Neural cell (in vitro differentiated cells): Measurements from ENCODE around the gene LIPA. TPM values are rescaled to one million over a fixed set of nuclear protein-coding genes. Genes with fewer than 3 reads are reported as not detected.

Experiments
- H2AFZ ChIP-seq: fragments of 200-600, 300-800 bp; sonication (generic), shearing (Covaris generic); 2 replicates; pipeline ENCODE4 v1.6.0; 2014; ENCODE audit warnings: low read depth, mild to moderate bottlenecking, antibody characterized with exemption, low read length, moderate library complexity
- H3F3A ChIP-seq: fragments of 200-600 bp; shearing (Covaris generic); 2 replicates; pipeline ENCODE4 v1.6.1; 2016; ENCODE audit warnings: mild to moderate bottlenecking, moderate library complexity, mixed read lengths, antibody characterized with exemption, low read length; ENCODE audit not compliant: insufficient read depth, poor library complexity, severe bottlenecking
- H3K27ac ChIP-seq: fragments of 200-600, 300-800 bp; sonication (generic), shearing (Covaris generic); 2 replicates; pipeline ENCODE4 v1.5.1; 2014; ENCODE audit warnings: mild to moderate bottlenecking, low read length, moderate library complexity
- H3K27me3 ChIP-seq: fragments of 300-800, 200-600 bp; sonication (generic), shearing (Covaris generic); 2 replicates; pipeline ENCODE4 v1.6.0; 2014; ENCODE audit warnings: mild to moderate bottlenecking, low read depth, low read length, moderate library complexity; ENCODE audit not compliant: insufficient read depth
- H3K36me3 ChIP-seq: fragments of 300-800, 200-600 bp; sonication (generic), shearing (Covaris generic); 2 replicates; pipeline ENCODE4 v1.5.1; 2014; ENCODE audit warnings: mild to moderate bottlenecking, antibody characterized with exemption, low read length, moderate library complexity; ENCODE audit not compliant: insufficient read depth
- H3K4me2 ChIP-seq: fragments of 300-800, 200-600 bp; sonication (generic), shearing (Covaris generic); 2 replicates; pipeline ENCODE4 v1.6.0; 2014; ENCODE audit warnings: mild to moderate bottlenecking, low read length
- H3K4me3 ChIP-seq: fragments of 300-800, 200-600 bp; sonication (generic), shearing (Covaris generic); 2 replicates; pipeline ENCODE4 v1.5.1; 2014; ENCODE audit warnings: mild to moderate bottlenecking, low read length, moderate library complexity
- H3K79me2 ChIP-seq: fragments of 200-600 bp; shearing (Covaris generic); replicated peaks from 2 replicates; pipeline ENCODE4 v1.6.0; 2014; ENCODE audit warnings: mild to moderate bottlenecking, low read length, moderate library complexity; ENCODE audit not compliant: insufficient read depth
- H3K9ac ChIP-seq: fragments of 300-800, 200-600 bp; sonication (generic), shearing (Covaris generic); 2 replicates; pipeline ENCODE4 v1.6.1; 2016; ENCODE audit warnings: mild to moderate bottlenecking, low read length, mixed read lengths
- H3K9me2 ChIP-seq: fragments of 200-600 bp; shearing (Covaris generic); 2 replicates; pipeline ENCODE4 v1.6.1; 2016; ENCODE audit warnings: mild to moderate bottlenecking, low read length, mixed read lengths; ENCODE audit not compliant: insufficient read depth
- H3K9me3 ChIP-seq: fragments of 200-600, 300-800 bp; sonication (generic), shearing (Covaris generic); 2 replicates; pipeline ENCODE4 v1.6.1; 2016; ENCODE audit warnings: mild to moderate bottlenecking, mixed run types, low read length, moderate library complexity, mixed read lengths
- H4K20me1 ChIP-seq: fragments of 200-600 bp; shearing (Covaris generic); 2 replicates; pipeline ENCODE4 v1.6.1; 2016; ENCODE audit warnings: mild to moderate bottlenecking, mixed run types; ENCODE audit not compliant: insufficient read depth
- CTCF ChIP-seq: fragments of 450-650 bp; IDR thresholded peaks from 2 replicates; pipeline ENCODE4 v1.5.1; 2014; ENCODE audit warnings: antibody characterized with exemption, mild to moderate bottlenecking, moderate library complexity; ENCODE audit not compliant: poor library complexity, severe bottlenecking
- EP300 ChIP-seq: fragments of 450-650 bp; conservative IDR thresholded peaks from 2 replicates; pipeline ENCODE4 v1.6.1; 2014; ENCODE audit warnings: antibody characterized with exemption, mild to moderate bottlenecking, moderate library complexity; ENCODE audit not compliant: poor library complexity, severe bottlenecking
- EZH2 ChIP-seq: fragments of 200-600, 300-800 bp; shearing (Covaris generic), sonication (generic); IDR thresholded peaks from 2 replicates; pipeline ENCODE4 v1.6.1; 2014; ENCODE audit warnings: antibody characterized with exemption, low read length, borderline replicate concordance, mild to moderate bottlenecking; ENCODE audit not compliant: insufficient read depth, poor library complexity, severe bottlenecking
- MXI1 ChIP-seq: fragments of 450-650 bp; conservative IDR thresholded peaks from 2 replicates; pipeline ENCODE4 v1.6.1; 2014; ENCODE audit warnings: antibody characterized with exemption, mild to moderate bottlenecking; ENCODE audit not compliant: poor library complexity, severe bottlenecking
- POLR2AphosphoS5 ChIP-seq: IDR thresholded peaks from 2 replicates; pipeline ENCODE4 v1.6.1; 2012
- RAD21 ChIP-seq: fragments of 450-650 bp; conservative IDR thresholded peaks from 2 replicates; pipeline ENCODE4 v1.6.1; 2014; ENCODE audit warnings: antibody characterized with exemption, mild to moderate bottlenecking, moderate library complexity
- REST ChIP-seq: IDR thresholded peaks from 2 replicates; pipeline ENCODE4 v1.6.1; 2012; ENCODE audit warnings: borderline replicate concordance
- SMC3 ChIP-seq: fragments of 450-650 bp; conservative IDR thresholded peaks from 2 replicates; pipeline ENCODE4 v1.6.1; 2014; ENCODE audit warnings: antibody characterized with exemption, mild to moderate bottlenecking, moderate library complexity; ENCODE audit not compliant: poor library complexity
- TAF1 ChIP-seq: IDR thresholded peaks from 2 replicates; pipeline ENCODE4 v1.6.1; 2012; ENCODE audit warnings: low read depth
- polyA plus RNA-seq: library from polyadenylated mRNA; depleted of rRNA; stranded (reverse); fragments of >200 nt; gene quantifications from 2 replicates; pipeline ENCODE4 v1.2.3, GENCODE V29; 2014

The LIPA gene
- polyA plus RNA-seq, 1 donor from 2014 or later, result 20.8 TPM

- H3K79me2 ChIP-seq, result no peaks in the 10 kb centered on the region
- no peaks in the 10 kb centered on the region for H4K20me1 ChIP-seq
- no peak overlapping the region for H3K4me2 ChIP-seq
- H3K9me3 ChIP-seq, result no peaks in the 10 kb centered on the region
- no peak overlapping the region for H2AFZ ChIP-seq
- no peaks in the 10 kb centered on the region for H3K36me3 ChIP-seq
- H3K9me2 ChIP-seq, result no peaks in the 10 kb centered on the region
- no peak overlapping the region for H3K9ac ChIP-seq
- H3K4me3 ChIP-seq, result no peak overlapping the region
- H3K27me3 ChIP-seq, result no peaks in the 10 kb centered on the region
- no peaks in the 10 kb centered on the region for H3F3A ChIP-seq
- TF ChIP-seq SMC3 (no peak), REST (no peak), MXI1 (no peak), EZH2 (no peak), CTCF (no peak), RAD21 (no peak), TAF1 (no peak), POLR2AphosphoS5 (no peak), EP300 (no peak)
- H3K27ac ChIP-seq, result no peak overlapping the region
Observed at GRCh38 chr10:89173075-89173474, 78.5 kb downstream of the LIPA start.

- Histone ChIP-seq H3K27me3 (no peaks in the 10 kb centered on the region), H3K9me2 (no peaks in the 10 kb centered on the region), H3K27ac (no peak overlapping the region), H2AFZ (no peak overlapping the region), H3F3A (no peaks in the 10 kb centered on the region), H3K9ac (no peak overlapping the region), H3K79me2 (no peaks in the 10 kb centered on the region), H3K9me3 (no peaks in the 10 kb centered on the region), H4K20me1 (no peaks in the 10 kb centered on the region), H3K4me3 (no peak overlapping the region), H3K36me3 (no peaks in the 10 kb centered on the region), H3K4me2 (no peak overlapping the region)
- TF ChIP-seq POLR2AphosphoS5 (no peak), RAD21 (no peak), TAF1 (no peak), SMC3 (no peak), MXI1 (no peak), EP300 (no peak), CTCF (no peak)
Observed at GRCh38 chr10:89171996-89172395, 79.6 kb downstream of the LIPA start.
